Spinal cord (tissue), 10 donors: Measurements from ENCODE around the gene SYK. TPM values are rescaled to one million over a fixed set of nuclear protein-coding genes. Genes with fewer than 3 reads are reported as not detected.
"Not testable (repeated sequence)": the region's sequence is repeated elsewhere in the genome, so short reads cannot be mapped to it uniquely, and the experiment has no call there.

Source experiments
- DNase-seq, 6 donors: peaks; one replicate each; pipeline versions ENCODE4 v3.0.0 to v3.0.0-alpha.2; 2013 to 2015; ENCODE audit warnings: low spot score in 6 of 6, low read depth in 4 of 6
- H3K27ac ChIP-seq: one replicate; pipeline ENCODE4 v1.5.1; 2013; ENCODE audit warnings: low read depth, low read length, control low read depth
- H3K27me3 ChIP-seq: one replicate; pipeline ENCODE4 v1.6.1; 2013; ENCODE audit warnings: low read length; ENCODE audit not compliant: control insufficient read depth, insufficient read depth
- H3K36me3 ChIP-seq: one replicate; pipeline ENCODE4 v1.6.1; 2013; ENCODE audit warnings: low read length; ENCODE audit not compliant: control insufficient read depth, insufficient read depth
- H3K4me1 ChIP-seq: one replicate; pipeline ENCODE4 v1.6.1; 2013; ENCODE audit warnings: low read length; ENCODE audit not compliant: control insufficient read depth, insufficient read depth
- H3K4me3 ChIP-seq: one replicate; pipeline ENCODE4 v1.5.1; 2013; ENCODE audit warnings: low read depth, low read length, control low read depth
- H3K9me3 ChIP-seq: one replicate; pipeline ENCODE4 v1.6.1; 2013; ENCODE audit warnings: low read length; ENCODE audit not compliant: control insufficient read depth, insufficient read depth
- WGBS: methylation state at CpG from one replicate; pipeline ENCODE4 v1.1.5; 2013; ENCODE audit warnings: missing lambda C conversion rate; ENCODE audit not compliant: insufficient coverage; 5-methylcytosine and 5-hydroxymethylcytosine counted together
- long read RNA-seq, 4 donors: transcript quantifications; one replicate each; lab custom pipeline, GENCODE V29; 2026
- polyA plus RNA-seq, 2 donors: library from polyadenylated mRNA; unstranded; fragments of 120-200 nt; gene quantifications; one replicate each; pipeline ENCODE4 v1.2.1, GENCODE V29; 2013; ENCODE audit not compliant: insufficient read length in 2 of 2
- total RNA-seq, 2 donors: library from RNA; depleted of rRNA in 1 of 2; stranded (reverse); fragments of 120-200 nt in 1 of 2; fragments of >200 nt in 1 of 2; gene quantifications; one replicate each; pipeline versions ENCODE4 v1.2.3 to v1.2.4, GENCODE V29; 2013 to 2014
- donor health status: healthy.

SYK gene
- total RNA-seq (10 to 100 TPM in 1 of 2 donors, 1 to 10 TPM in 1; 6.1 to 10.4 TPM), polyA plus RNA-seq (1 to 10 TPM; 4.0 to 5.6 TPM)
- long read RNA-seq, donor 1 = 0 reads
- long read RNA-seq, donor 2 = 0 reads
- long read RNA-seq, donor 3 = 0 reads
- long read RNA-seq, donor 4, full-length matches to known transcripts = 1 of 1 reads
- long read RNA-seq, donor 4, partial matches to known transcripts = 0 of 1 reads
- long read RNA-seq, donor 4, other reads (novel, unspliced or antisense) = 0 of 1 reads

DNA sequence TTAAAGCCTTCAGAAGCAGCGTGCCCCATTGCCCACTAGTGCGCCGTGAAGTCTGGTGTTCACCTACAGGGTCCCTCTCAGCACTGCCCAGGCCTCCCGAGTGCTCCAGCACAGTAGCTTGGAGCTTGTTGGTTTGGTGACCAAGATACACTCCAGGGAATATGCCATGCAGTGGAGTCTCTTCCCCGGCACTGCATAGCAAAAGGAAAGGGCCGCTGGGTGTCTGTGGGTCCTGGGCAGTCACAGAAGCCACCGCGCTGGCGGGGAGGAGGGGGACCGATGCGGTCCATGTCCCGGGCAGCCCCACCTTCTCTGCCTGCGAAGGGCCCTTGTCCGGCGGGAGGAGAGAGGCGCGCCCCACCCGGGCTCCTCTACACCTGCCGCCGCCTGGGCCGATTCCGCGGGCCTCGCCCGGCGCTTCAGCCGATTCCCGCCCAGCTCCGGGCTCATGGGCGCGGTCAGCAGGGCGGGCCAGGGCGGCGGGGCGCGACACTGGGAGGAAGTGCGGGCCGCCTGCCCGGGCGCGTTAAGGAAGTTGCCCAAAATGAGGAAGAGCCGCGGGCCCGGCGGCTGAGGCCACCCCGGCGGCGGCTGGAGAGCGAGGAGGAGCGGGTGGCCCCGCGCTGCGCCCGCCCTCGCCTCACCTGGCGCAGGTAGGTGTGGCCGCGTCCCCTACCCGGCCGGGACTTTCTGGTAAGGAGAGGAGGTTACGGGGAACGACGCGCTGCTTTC, at the start of gene SYK:
Gene SYK, plus strand, starts transcription at position 579 of the 732 bp plus-strand sequence. CDS start 42,080 bp downstream, outside the sequence.
- peak in 2 of 6 donors; percentile 12 to 21 for DNase-seq
- Histone ChIP-seq H3K36me3 (no peaks in the 10 kb centered on the region), H3K9me3 (no peaks in the 10 kb centered on the region), H3K4me3 (peak within 1 kb of the TSS; percentile 20), H3K27me3 (peaks cover 19% of the 10 kb centered on the region), H3K27ac (no peak within 1 kb of the TSS), H3K4me1 (peaks cover 10% of the 10 kb centered on the region)
- 2% methylated on average over 64 of the region's 64 CpGs for WGBS

DNA sequence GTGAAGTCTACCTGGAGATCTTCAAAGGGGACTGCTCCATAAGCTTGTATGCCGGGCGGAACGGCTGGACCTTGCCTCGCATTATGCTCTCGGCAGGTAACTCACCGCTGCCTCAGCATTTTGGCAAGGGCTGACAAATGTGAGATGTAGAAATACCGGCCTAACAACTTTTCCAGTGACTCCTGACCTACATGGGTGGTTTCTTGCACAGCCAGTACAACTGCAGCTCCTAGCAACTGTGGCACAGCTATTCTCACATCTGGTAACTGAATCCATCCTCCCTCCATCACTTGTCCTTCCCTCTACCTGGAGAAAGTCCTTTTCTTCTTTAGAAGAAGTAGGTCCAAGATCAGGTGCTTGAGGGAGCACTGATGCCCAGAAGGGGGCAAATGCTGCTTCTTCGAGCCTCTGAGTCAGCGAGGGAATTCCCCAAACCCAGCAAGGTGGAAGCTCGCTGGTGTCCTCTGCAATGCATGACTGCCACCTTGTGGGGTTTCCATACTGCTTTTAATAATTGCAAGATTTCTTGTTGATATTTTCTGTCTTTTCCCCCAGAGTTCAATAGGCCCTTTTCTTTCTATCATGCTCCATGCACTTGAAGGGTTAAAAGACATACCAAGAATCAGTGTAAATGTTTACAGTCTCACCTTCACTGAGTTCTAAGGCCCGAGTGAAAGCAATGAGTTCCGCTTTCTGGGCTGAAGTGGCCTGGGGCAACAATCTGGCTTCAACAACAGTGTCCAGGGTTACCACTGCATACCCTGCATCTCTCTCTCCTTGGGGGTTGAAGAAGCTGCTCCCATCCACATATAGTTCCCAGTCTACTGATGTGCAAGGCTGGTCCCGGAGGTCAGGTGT, 45.9 kb upstream of the SYK start:
- not testable (repeated sequence) for H3K4me1 ChIP-seq, H3K36me3 ChIP-seq, H3K27ac ChIP-seq, H3K9me3 ChIP-seq, H3K27me3 ChIP-seq, H3K4me3 ChIP-seq
- 29% methylated on average over 5 of the region's 13 CpGs for WGBS
- DNase-seq = peak in 4 of 6 donors; percentile 19 to 84 (median 46)

DNA sequence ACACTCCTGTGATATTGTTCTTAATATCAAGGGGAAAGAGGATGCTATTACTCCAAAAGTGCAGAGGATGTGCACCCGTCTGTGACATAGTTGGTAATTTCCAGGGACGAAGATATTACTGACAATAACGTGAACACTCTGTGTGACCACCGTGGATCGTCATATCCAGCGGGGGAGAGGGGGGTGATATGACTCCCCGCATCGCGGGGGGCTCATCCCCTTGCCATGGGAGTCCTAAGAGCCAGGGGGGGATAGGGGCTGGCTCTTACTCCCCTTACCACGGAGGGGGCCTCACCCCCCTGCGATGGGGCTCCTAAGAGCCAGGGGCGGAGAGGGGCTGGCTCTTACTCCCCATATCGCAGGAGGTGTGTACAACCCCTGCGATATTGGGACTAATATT, 41.0 kb upstream of the SYK start:
- not testable (repeated sequence) for H3K36me3 ChIP-seq, H3K27ac ChIP-seq, DNase-seq, H3K9me3 ChIP-seq, H3K4me1 ChIP-seq, H3K4me3 ChIP-seq, H3K27me3 ChIP-seq
- 94% methylated on average over 4 of the region's 14 CpGs for WGBS

DNA sequence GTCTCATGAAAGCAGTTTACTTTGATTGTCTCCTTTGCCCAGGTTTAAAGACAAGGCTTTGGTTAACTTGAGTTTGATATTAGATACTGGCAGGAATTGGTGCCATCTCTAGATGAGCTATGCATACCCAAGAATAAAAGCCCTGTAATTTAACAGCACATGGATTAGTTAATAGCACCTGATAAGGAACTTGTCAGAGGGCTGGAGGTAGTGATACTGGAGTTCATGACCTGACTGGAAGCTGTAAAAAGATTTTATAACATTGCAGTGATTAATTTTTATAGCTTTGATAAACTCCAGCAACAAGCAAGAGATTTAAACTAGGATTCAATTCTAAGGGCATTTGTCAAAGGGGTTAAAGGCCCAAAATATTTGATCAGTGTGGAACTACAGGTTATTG, 34.9 kb upstream of the SYK start:
- Histone ChIP-seq H3K9me3 (peaks cover 9% of the 10 kb centered on the region), H3K4me3 (no peak overlapping the region), H3K36me3 (no peaks in the 10 kb centered on the region), H3K4me1 (no peaks in the 10 kb centered on the region), H3K27ac (no peak overlapping the region), H3K27me3 (no peaks in the 10 kb centered on the region)
- DNase-seq = no peak

DNA sequence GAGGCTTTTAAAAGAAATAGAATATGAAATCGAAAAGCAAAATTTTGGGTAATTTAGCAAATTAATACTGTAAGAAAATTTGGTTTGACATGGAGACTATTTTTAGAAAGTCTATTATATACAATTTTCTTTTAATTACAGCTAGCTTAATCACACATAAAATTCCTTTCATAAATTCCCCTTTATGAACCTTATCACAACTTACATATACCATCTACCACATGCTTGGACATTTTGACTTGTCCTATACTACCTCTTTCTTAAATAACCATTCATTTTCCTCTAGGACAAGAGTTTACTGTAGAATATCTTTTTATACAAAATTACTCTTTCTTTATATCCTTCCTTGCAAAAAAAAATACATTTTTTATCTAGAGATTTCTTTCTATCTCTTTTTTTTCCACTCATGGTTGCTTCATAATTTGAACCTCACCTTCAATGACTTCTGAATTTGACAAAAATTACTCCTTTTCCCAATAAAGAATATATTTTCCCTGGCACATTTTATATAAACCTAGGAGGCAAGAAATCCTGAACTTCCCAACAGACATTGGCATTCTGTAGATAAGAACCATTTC, 34.0 kb upstream of the SYK start:
- H3K36me3 ChIP-seq = no peaks in the 10 kb centered on the region
- no peak overlapping the region for H3K27ac ChIP-seq
- H3K27me3 ChIP-seq = no peaks in the 10 kb centered on the region
- H3K4me1 ChIP-seq = no peaks in the 10 kb centered on the region
- no CpG with 5 or more reads among the region's 1 CpG for WGBS
- DNase-seq = no peak
- peaks cover 9% of the 10 kb centered on the region for H3K9me3 ChIP-seq
- no peak overlapping the region for H3K4me3 ChIP-seq

DNA sequence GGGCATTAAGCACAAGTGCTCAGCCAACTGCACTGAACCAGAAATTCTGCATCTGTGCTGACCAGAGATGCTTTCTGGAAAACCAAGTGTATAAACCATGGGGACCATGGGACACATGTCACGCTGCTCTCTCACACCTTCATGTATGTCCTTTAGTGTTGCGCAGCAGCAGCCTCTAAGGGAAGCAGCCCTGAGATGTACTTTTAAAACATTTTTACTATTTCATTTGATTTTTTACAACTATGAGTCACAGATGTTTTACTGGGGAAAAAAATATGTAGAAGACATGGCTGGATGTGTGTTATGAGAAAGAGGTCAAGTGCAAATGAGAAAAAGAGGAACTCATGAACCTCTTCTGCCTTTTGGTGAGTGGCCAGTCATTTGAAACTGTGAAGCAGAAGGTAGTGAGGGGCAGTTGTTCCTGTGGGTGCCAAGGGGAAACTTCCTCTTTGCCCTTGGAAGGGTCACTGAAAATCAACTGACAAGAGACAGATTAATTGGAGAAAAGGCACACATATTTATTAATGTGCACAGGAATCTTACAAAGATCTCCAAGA, 31.4 kb upstream of the SYK start:
- no peak overlapping the region for H3K4me3 ChIP-seq
- peaks cover 9% of the 10 kb centered on the region for H3K9me3 ChIP-seq
- WGBS = 100% methylated on average over 1 of the region's 2 CpGs
- no peaks in the 10 kb centered on the region for H3K36me3 ChIP-seq
- H3K27me3 ChIP-seq = no peaks in the 10 kb centered on the region
- no peak for DNase-seq
- H3K27ac ChIP-seq = no peak overlapping the region
- no peaks in the 10 kb centered on the region for H3K4me1 ChIP-seq

DNA sequence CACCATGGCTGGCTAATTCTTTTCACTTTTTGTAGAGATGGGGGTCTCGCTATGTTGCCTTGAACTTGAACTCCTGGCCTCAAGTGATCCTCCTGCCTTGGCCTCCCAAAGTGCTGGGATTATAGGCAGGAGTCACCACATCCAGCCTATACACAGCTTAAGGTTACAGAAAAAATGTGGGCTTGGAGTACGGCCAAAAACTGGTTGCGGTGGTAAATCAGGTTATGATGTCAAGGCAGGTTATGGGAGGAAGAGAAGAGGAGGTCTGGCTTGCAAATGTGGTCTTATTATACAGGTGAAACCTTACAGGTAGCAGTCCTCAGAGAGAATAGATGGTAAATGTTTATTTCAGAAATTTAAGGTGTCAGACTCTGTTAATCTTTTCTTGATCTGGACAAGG, 30.7 kb upstream of the SYK start:
- Histone ChIP-seq H3K4me1 (no peaks in the 10 kb centered on the region), H3K27ac (no peak overlapping the region), H3K9me3 (peaks cover 9% of the 10 kb centered on the region), H3K36me3 (no peaks in the 10 kb centered on the region), H3K27me3 (no peaks in the 10 kb centered on the region), H3K4me3 (no peak overlapping the region)
- DNase-seq = no peak
- 87% methylated on average over 3 of the region's 3 CpGs for WGBS

DNA sequence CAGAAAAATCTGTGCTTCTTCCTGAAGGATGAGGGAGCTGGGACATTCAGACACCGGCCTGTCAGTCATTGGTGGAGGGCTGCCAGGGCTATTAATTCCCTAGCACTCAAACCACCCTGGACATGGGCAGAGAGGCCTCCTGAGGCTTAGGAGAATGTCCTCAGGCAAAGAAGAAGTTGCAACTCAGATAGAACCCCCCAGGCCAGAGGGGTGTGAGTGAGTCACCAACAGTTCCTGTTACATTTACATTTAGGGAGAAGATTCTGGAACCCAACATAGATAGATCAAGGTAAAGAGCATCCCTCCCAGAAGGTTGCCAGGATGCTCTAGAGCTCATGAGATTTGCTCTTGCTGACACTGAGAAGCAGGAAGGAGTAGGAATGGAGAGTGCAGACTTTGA, 29.2 kb upstream of the SYK start:
- no peaks in the 10 kb centered on the region for H3K27me3 ChIP-seq
- no peaks in the 10 kb centered on the region for H3K36me3 ChIP-seq
- 100% methylated on average over 1 of the region's 1 CpG for WGBS
- H3K9me3 ChIP-seq = peaks cover 10% of the 10 kb centered on the region
- no peak overlapping the region for H3K27ac ChIP-seq
- H3K4me1 ChIP-seq = no peaks in the 10 kb centered on the region
- no peak overlapping the region for H3K4me3 ChIP-seq
- DNase-seq = no peak

DNA sequence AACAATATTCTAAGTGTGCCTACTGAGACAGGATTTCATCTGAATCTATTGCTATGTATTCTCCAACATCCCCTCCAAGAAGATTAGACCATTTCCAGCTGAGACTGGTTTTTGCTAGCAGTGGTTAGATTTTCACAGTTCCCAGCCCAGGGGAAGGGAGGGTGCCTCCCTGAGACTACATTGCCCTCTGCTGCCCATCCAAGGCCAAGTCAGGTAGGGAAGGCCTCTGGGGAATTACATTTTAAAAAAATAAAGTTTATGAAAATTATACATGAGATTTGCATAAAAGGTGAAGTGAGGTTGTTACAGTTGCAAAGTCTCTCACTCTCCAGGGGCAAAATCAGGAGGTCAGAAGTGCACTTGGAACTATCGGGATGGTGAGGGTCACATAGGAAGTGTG, 28.0 kb upstream of the SYK start:
- DNase-seq = peak in 2 of 6 donors; percentile 11 to 12
- no peaks in the 10 kb centered on the region for H3K4me1 ChIP-seq
- H3K4me3 ChIP-seq = no peak overlapping the region
- H3K9me3 ChIP-seq = peaks cover 3% of the 10 kb centered on the region
- no peaks in the 10 kb centered on the region for H3K36me3 ChIP-seq
- 100% methylated on average over 1 of the region's 1 CpG for WGBS
- H3K27ac ChIP-seq = no peak overlapping the region
- H3K27me3 ChIP-seq = no peaks in the 10 kb centered on the region
